Measurements from ENCODE around the gene ILDR1. TPM values are rescaled to one million over a fixed set of nuclear protein-coding genes. Genes with fewer than 3 reads are reported as not detected.

ILDR1 gene
- total and polyA plus RNA-seq, 2 donors (not counting 3 experiments of a cell fraction or from before 2014, with no cell fraction given): not detected

DNA sequence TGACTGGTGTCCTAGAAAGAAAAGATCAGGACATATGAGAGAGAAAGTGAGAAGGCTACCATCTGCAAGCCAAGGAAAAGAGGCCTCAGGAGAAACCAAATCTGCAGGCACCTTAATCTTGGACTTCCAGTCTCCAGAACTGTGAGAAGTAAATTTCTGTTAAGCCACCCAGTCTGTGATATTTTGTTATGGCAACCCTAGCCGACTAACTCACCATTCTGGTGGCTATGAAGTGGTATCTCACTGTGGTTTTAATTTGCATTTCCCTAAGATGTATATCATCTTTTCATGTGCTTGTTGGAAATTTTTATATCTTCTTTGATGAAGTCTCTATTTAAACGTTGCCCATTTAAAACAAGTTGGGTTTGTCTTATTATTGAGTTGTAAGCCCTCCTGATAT, 40.6 kb downstream of the ILDR1 start:
- intact Hi-C loops (cut with micrococcal nuclease): no loop called here
- no peak for TF ChIP-seq POLR2A (IDR thresholded peaks at IDR 0.05; ENCODE audit: low read depth, low read length)
- no peak for TF ChIP-seq POLR2AphosphoS5 (IDR thresholded peaks at IDR 0.05; ENCODE audit: insufficient read depth, low read depth, low read length)
- no peak for TF ChIP-seq GATA2 (IDR thresholded peaks at IDR 0.05; ENCODE audit: insufficient read depth, insufficient read length, low read depth, low read length)

DNA sequence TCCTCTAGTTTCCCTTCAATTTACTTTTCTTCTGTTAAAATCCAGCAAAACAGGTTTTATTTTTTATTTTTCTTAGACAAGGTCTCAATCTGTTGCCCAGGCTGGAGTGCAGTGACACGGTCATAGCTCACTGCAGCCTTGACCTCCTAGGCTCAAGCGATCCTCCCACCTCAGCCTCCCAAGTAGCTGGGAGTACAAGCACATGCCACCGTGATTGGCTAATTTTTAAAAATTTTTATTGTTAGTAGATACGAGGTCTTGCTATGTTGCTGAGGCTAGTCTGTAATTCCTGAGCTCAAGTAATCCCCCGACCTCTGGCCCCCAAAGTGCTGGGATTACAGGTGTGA, 41.6 kb downstream of the ILDR1 start:
- POLR2A ChIA-PET: no interaction called here

More for the DNA sequence above, 40.6 kb downstream of the ILDR1 start:
- Histone ChIP-seq H3K4me3 (replicated peaks in 1 of 3; ENCODE audit: insufficient read depth in 1 of 3, low read depth in 1 of 3, low read length in 3 of 3) (no peak overlapping the region), H3K9me3 (replicated peaks; ENCODE audit: control insufficient read depth, insufficient read depth, low read length) (no peaks in the 10 kb centered on the region), H3K4me1 (ENCODE audit: control insufficient read depth, extremely low read depth, insufficient read depth, low read length) (no peaks in the 10 kb centered on the region), H3K36me3 (ENCODE audit: control insufficient read depth in 2 of 2, extremely low read depth in 1 of 2, insufficient read depth in 2 of 2, low read length in 2 of 2) (no peaks in the 10 kb centered on the region), H3K9ac (replicated peaks; ENCODE audit: extremely low read depth, insufficient read depth, low read length) (no peak overlapping the region), H4K20me1 (replicated peaks; ENCODE audit: control insufficient read depth, extremely low read depth, insufficient read depth, low read length) (no peaks in the 10 kb centered on the region), H3K9me1 (replicated peaks; ENCODE audit: control insufficient read depth, extremely low read depth, insufficient read depth, low read length) (no peaks in the 10 kb centered on the region), H3K79me2 (ENCODE audit: control insufficient read depth, insufficient read depth, low read length) (no peaks in the 10 kb centered on the region), H3K4me2 (ENCODE audit: insufficient read depth, low read length) (no peak overlapping the region), H2AFZ (ENCODE audit: low read depth, low read length) (no peak overlapping the region), H3K27me3 (ENCODE audit: control insufficient read depth in 2 of 2, insufficient read depth in 2 of 2, low read length in 2 of 2) (peaks cover 0 to 2% of the 10 kb centered on the region in 2 experiments), H3K27ac (ENCODE audit: insufficient read depth, low read depth, low read length) (no peak overlapping the region)
- dilution Hi-C loops (cut with MboI; ENCODE audit: extremely low pct_ligation_motif_present, low sequenced_read_pairs): no loop called here
- CTCF ChIA-PET: no interaction called here
- POLR2A ChIA-PET: no interaction called here
- FAIRE-seq: no peak
- no TSS peak for BruUV-seq (replicated peaks)
- no peak for DNase-seq (ENCODE audit: low read depth, low spot score)

More for the DNA sequence above, 41.6 kb downstream of the ILDR1 start:
- no peaks in the 10 kb centered on the region for H3K9me1 ChIP-seq (replicated peaks; ENCODE audit: control insufficient read depth, extremely low read depth, insufficient read depth, low read length)
- H3K36me3 ChIP-seq (ENCODE audit: control insufficient read depth in 2 of 2, extremely low read depth in 1 of 2, insufficient read depth in 2 of 2, low read length in 2 of 2): no peaks in the 10 kb centered on the region
- FAIRE-seq: no peak
- H2AFZ ChIP-seq (ENCODE audit: low read depth, low read length): no peak overlapping the region
- H3K79me2 ChIP-seq (ENCODE audit: control insufficient read depth, insufficient read depth, low read length): no peaks in the 10 kb centered on the region
- H3K4me3 ChIP-seq (replicated peaks in 1 of 3; ENCODE audit: insufficient read depth in 1 of 3, low read depth in 1 of 3, low read length in 3 of 3): no peak overlapping the region
- no peak for DNase-seq (ENCODE audit: low read depth, low spot score)
- H3K4me1 ChIP-seq (ENCODE audit: control insufficient read depth, extremely low read depth, insufficient read depth, low read length): no peaks in the 10 kb centered on the region
- no peak overlapping the region for H3K27ac ChIP-seq (ENCODE audit: insufficient read depth, low read depth, low read length)
- dilution Hi-C loops (cut with MboI; ENCODE audit: extremely low pct_ligation_motif_present, low sequenced_read_pairs): no loop called here
- CTCF ChIA-PET: interaction anchor here (1.2 to 1.5 kb wide), 2 partner anchors 15 to 111 kb away, joined by 3 to 4 read pairs; no protein-coding TSS in a partner anchor
- no peak overlapping the region for H3K9ac ChIP-seq (replicated peaks; ENCODE audit: extremely low read depth, insufficient read depth, low read length)
- peaks cover 0 to 2% of the 10 kb centered on the region in 2 experiments for H3K27me3 ChIP-seq (ENCODE audit: control insufficient read depth in 2 of 2, insufficient read depth in 2 of 2, low read length in 2 of 2)
- H3K4me2 ChIP-seq (ENCODE audit: insufficient read depth, low read length): no peak overlapping the region
- TF ChIP-seq FOS (IDR thresholded peaks at IDR 0.05; ENCODE audit: borderline replicate concordance, insufficient read depth, low read length) (no peak), MYC (IDR thresholded peaks at IDR 0.05; ENCODE audit: low read depth, low read length) (no peak), POLR2AphosphoS5 (IDR thresholded peaks at IDR 0.05; ENCODE audit: insufficient read depth, low read depth, low read length) (no peak), EZH2 (IDR thresholded peaks at IDR 0.05; ENCODE audit: borderline replicate concordance, low read depth, low read length, severe bottlenecking) (no peak), POLR2A (IDR thresholded peaks at IDR 0.05; ENCODE audit: low read depth, low read length) (no peak), GATA2 (IDR thresholded peaks at IDR 0.05; ENCODE audit: insufficient read depth, insufficient read length, low read depth, low read length) (no peak), JUN (IDR thresholded peaks at IDR 0.05; ENCODE audit: borderline replicate concordance, insufficient read depth, insufficient read length, low read depth) (no peak)
- TF ChIP-seq, protein P1, sequence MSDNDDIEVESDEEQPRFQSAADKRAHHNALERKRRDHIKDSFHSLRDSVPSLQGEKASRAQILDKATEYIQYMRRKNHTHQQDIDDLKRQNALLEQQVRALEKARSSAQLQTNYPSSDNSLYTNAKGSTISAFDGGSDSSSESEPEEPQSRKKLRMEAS (IDR thresholded peaks at IDR 0.05; ENCODE audit: insufficient read depth, insufficient read length): no peak
- TF ChIP-seq, protein P2, sequence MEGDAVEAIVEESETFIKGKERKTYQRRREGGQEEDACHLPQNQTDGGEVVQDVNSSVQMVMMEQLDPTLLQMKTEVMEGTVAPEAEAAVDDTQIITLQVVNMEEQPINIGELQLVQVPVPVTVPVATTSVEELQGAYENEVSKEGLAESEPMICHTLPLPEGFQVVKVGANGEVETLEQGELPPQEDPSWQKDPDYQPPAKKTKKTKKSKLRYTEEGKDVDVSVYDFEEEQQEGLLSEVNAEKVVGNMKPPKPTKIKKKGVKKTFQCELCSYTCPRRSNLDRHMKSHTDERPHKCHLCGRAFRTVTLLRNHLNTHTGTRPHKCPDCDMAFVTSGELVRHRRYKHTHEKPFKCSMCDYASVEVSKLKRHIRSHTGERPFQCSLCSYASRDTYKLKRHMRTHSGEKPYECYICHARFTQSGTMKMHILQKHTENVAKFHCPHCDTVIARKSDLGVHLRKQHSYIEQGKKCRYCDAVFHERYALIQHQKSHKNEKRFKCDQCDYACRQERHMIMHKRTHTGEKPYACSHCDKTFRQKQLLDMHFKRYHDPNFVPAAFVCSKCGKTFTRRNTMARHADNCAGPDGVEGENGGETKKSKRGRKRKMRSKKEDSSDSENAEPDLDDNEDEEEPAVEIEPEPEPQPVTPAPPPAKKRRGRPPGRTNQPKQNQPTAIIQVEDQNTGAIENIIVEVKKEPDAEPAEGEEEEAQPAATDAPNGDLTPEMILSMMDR (IDR thresholded peaks at IDR 0.05; ENCODE audit: extremely low read depth in 1 of 2, insufficient read depth in 1 of 2, low read depth in 1 of 2, low read length in 2 of 2): no peak
- BruUV-seq (replicated peaks): no TSS peak
- intact Hi-C loops (cut with micrococcal nuclease): no loop called here
- no peaks in the 10 kb centered on the region for H4K20me1 ChIP-seq (replicated peaks; ENCODE audit: control insufficient read depth, extremely low read depth, insufficient read depth, low read length)
- no peaks in the 10 kb centered on the region for H3K9me3 ChIP-seq (replicated peaks; ENCODE audit: control insufficient read depth, insufficient read depth, low read length)
